ENCODE measurements around the gene KCNQ1. TPM values are rescaled to one million over a fixed set of nuclear protein-coding genes. Genes with fewer than 3 reads are reported as not detected.

The KCNQ1 gene
- total RNA-seq, 2 donors from 2014 or later = 4.4 to 25.3 TPM

DNA sequence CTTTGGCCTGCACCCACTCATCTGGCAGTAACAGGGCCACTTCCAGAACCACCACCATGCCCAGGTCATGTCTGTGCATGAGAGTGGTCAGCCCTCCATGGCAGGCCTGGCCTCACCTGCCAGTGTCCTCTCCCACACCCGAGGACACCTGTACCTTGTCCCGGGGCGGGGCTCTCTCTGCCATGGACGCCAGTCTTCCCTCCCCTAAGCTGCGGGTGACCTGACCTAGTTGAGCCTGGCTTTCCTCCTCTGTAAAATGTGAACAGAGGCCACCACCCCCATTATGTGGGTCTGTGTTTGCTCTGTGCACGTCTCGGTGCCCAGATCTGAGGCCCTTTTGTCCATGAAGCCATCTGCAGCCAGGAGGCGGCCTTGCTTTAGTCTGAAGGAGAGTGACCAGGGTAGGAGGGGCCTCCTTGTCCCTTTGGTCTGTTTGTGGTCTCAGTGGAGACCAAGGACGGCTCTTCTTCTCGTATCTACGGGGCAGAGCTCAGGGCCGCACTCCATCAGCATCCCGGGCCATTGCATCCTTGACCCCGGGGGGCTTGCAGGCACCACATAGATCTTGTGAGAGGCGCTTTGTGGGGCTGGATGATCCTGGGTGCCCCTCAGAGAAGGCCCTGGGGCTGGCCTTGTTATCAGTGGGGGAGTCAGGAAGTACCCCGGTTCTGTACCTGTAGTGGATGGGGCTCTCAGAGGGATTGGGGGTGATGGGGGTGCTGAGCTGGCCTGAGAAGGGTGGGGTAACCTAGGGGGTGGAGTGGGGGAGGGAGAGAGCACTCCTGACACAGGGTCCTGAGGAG is 121.6 kb downstream of the KCNQ1 start:
- Histone ChIP-seq H3K4me3 (no peak overlapping the region), H3K27ac (no peak overlapping the region), H3K27me3 (replicated peaks; ENCODE audit: insufficient read depth) (no peaks in the 10 kb centered on the region), H3K9me3 (no peaks in the 10 kb centered on the region), H3K4me1 (ENCODE audit: control insufficient read depth in 1 of 2, low read depth in 2 of 2) (no peaks in the 10 kb centered on the region), H3K36me3 (no peaks in the 10 kb centered on the region)
- no peak for DNase-seq (ENCODE audit: low spot score)
- ATAC-seq (ENCODE audit: insufficient number of reproducible peaks, low FRiP score, low read depth) = no peak
- TF ChIP-seq, protein P1, sequence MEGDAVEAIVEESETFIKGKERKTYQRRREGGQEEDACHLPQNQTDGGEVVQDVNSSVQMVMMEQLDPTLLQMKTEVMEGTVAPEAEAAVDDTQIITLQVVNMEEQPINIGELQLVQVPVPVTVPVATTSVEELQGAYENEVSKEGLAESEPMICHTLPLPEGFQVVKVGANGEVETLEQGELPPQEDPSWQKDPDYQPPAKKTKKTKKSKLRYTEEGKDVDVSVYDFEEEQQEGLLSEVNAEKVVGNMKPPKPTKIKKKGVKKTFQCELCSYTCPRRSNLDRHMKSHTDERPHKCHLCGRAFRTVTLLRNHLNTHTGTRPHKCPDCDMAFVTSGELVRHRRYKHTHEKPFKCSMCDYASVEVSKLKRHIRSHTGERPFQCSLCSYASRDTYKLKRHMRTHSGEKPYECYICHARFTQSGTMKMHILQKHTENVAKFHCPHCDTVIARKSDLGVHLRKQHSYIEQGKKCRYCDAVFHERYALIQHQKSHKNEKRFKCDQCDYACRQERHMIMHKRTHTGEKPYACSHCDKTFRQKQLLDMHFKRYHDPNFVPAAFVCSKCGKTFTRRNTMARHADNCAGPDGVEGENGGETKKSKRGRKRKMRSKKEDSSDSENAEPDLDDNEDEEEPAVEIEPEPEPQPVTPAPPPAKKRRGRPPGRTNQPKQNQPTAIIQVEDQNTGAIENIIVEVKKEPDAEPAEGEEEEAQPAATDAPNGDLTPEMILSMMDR (IDR thresholded peaks at IDR 0.05) = no peak

DNA sequence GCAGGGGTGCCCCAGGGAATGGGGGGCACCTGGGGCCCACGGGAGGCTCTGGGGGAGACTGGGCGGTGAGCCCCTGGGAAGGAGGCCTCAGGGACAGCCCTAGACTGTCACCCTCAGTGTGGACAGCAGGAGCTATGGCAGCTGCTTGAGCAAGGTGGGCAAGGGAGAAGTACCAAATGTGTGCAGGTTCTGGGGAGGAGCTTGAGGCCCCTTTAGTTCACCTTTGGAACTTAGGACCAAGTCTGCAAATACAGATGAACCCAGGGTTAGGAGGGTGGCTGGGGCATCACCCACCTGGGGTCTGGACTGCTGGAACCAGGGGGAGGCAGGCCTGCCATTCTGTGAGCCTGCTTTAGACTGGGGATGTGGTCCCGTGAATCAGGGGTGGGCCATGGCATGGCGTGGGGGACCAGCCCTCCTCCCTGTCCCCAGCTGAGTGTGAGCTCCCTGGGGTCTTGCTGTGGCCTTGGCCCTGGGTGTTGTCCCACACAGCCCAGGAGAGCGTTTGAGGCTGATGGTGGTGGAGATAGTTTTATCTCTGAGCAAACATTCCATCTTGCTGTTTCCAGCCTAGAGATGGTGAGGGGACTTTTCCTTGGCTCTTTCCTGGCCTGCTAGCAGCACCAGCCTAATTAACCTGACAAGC is 122.3 kb downstream of the KCNQ1 start:
- DNase-seq (ENCODE audit: low spot score) (no peak), ATAC-seq (ENCODE audit: insufficient number of reproducible peaks, low FRiP score, low read depth) (no peak)
- H3K9me3 ChIP-seq = no peaks in the 10 kb centered on the region
- no peak overlapping the region for H3K27ac ChIP-seq
- H3K4me3 ChIP-seq = no peak overlapping the region
- H3K27me3 ChIP-seq (replicated peaks; ENCODE audit: insufficient read depth) = no peaks in the 10 kb centered on the region
- H3K36me3 ChIP-seq = no peaks in the 10 kb centered on the region
- TF ChIP-seq, protein P1 (IDR thresholded peaks at IDR 0.05) = no peak
- H3K4me1 ChIP-seq (ENCODE audit: control insufficient read depth in 1 of 2, low read depth in 2 of 2) = no peaks in the 10 kb centered on the region

DNA sequence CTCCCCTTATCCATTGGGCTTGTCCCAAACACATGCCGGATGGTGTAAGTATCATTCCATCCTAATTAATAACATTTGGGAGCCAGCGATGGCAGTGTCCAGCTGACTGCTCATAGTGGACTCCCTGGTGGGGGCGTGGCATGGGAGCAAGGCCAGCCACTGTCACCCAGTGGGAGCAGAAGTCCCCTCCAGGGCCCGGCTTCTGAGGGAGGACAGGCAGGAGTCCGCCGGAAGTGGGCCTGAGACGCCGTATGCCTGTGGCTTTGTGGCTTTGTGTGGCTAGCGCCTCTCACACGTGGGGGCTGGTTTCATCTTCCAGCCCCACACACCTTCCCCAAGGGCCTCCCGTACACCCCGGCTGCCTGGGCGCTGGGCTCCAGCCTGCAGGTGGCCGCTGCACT is 124.5 kb downstream of the KCNQ1 start:
- Histone ChIP-seq H3K27me3 (replicated peaks; ENCODE audit: insufficient read depth) (no peaks in the 10 kb centered on the region), H3K4me3 (no peak overlapping the region), H3K36me3 (no peaks in the 10 kb centered on the region), H3K27ac (no peak overlapping the region), H3K4me1 (ENCODE audit: control insufficient read depth in 1 of 2, low read depth in 2 of 2) (no peaks in the 10 kb centered on the region), H3K9me3 (no peaks in the 10 kb centered on the region)
- no peak for DNase-seq (ENCODE audit: low spot score)
- ATAC-seq (ENCODE audit: insufficient number of reproducible peaks, low FRiP score, low read depth) = no peak
- TF ChIP-seq, protein P1 (IDR thresholded peaks at IDR 0.05) = no peak

DNA sequence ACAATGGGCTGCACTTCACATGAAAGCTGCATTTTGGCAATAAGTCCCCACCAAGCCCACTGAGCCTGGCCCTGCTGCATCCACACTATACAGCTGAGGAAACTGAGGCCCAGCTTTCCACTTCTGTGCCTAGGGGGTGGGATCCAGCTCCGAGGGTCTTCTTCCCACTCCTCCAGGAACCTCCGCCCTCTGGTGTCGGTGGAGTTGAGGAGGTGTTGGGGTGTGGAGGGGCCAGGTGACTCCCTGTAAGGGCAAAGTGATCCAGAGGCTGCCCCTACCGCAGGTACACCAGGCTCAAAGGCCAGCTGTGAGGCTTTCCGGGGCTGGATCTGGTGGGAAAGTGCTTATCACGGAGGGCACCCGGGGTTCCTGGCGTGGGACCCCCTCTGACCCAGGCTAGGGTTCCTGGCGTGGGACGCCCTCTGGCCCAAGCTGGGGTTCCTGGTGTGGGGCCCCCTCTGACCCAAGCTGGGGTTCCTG is 125.0 kb downstream of the KCNQ1 start:
- no peak for DNase-seq (ENCODE audit: low spot score)
- no peak for ATAC-seq (ENCODE audit: insufficient number of reproducible peaks, low FRiP score, low read depth)
- TF ChIP-seq, protein P1 (IDR thresholded peaks at IDR 0.05) = no peak

DNA sequence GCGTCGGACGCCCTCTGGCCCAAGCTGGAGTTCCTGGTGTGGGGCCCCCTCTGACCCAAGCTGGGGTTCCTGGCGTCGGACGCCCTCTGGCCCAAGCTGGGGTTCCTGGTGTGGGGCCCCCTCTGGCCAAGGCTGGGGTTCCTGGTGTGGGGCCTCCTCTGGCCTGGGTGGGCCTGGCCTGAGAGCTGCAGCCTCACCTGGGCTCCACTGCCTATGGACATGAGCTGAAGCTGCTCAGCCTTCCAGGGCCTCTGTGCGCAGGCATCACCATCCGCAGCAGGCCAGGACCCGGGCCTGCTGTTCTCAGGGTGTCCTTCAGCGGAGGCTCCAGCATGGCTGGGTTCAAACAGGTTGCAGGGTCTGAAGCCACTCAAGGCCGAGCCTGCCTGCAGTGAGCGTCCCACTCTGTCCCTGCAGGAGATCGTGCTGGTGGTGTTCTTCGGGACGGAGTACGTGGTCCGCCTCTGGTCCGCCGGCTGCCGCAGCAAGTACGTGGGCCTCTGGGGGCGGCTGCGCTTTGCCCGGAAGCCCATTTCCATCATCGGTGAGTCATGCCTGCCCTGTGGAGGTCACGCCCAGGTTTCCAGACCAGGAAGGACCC is 125.5 kb downstream of the KCNQ1 start:
- no peaks in the 10 kb centered on the region for H3K9me3 ChIP-seq
- no peaks in the 10 kb centered on the region for H3K27me3 ChIP-seq (replicated peaks; ENCODE audit: insufficient read depth)
- no peaks in the 10 kb centered on the region for H3K36me3 ChIP-seq
- H3K27ac ChIP-seq = no peak overlapping the region
- H3K4me1 ChIP-seq (ENCODE audit: control insufficient read depth in 1 of 2, low read depth in 2 of 2) = no peaks in the 10 kb centered on the region
- TF ChIP-seq, protein P1 (IDR thresholded peaks at IDR 0.05) = no peak
- DNase-seq (ENCODE audit: low spot score) (no peak), ATAC-seq (ENCODE audit: insufficient number of reproducible peaks, low FRiP score, low read depth) (no peak)
- H3K4me3 ChIP-seq = no peak overlapping the region

More for the DNA sequence above, 125.0 kb downstream of the KCNQ1 start:
- Histone ChIP-seq H3K9me3 (no peaks in the 10 kb centered on the region), H3K27me3 (replicated peaks; ENCODE audit: insufficient read depth) (no peaks in the 10 kb centered on the region), H3K4me1 (ENCODE audit: control insufficient read depth in 1 of 2, low read depth in 2 of 2) (no peaks in the 10 kb centered on the region), H3K27ac (no peak overlapping the region), H3K4me3 (no peak overlapping the region), H3K36me3 (no peaks in the 10 kb centered on the region)
